ENCODE results near the gene XPNPEP3.

DNA sequence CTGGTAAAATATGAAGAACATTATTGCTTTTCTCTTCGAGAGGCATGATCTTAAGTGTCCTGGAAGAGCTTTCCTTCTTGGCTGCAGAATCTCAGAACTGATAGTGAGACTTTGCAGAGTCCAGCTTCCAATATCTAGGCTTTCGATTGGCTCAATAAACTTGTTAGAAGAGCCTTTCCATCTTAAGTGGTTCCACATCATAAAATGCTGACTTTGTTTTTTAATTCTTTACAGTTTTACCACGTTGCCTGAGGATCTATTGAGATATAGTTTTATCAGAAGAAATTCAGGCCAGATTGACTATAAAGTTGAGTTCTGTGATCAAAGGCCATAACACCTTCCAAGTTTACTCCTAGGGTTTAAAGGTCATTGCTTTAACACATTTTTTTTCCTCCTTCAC is 20.5 kb downstream of the XPNPEP3 start:
- TF ChIP-seq POLR2A (IDR thresholded peaks at IDR 0.05; ENCODE audit: low read depth, low read length) (no peak), EZH2 (IDR thresholded peaks at IDR 0.05; ENCODE audit: borderline replicate concordance, low read depth, low read length, severe bottlenecking) (no peak), FOS (IDR thresholded peaks at IDR 0.05; ENCODE audit: borderline replicate concordance, insufficient read depth, low read length) (no peak), POLR2AphosphoS5 (IDR thresholded peaks at IDR 0.05; ENCODE audit: insufficient read depth, low read depth, low read length) (no peak), GATA2 (IDR thresholded peaks at IDR 0.05; ENCODE audit: insufficient read depth, insufficient read length, low read depth, low read length) (no peak), MYC (IDR thresholded peaks at IDR 0.05; ENCODE audit: low read depth, low read length) (no peak), JUN (IDR thresholded peaks at IDR 0.05; ENCODE audit: borderline replicate concordance, insufficient read depth, insufficient read length, low read depth) (no peak)
- TF ChIP-seq, protein P1, sequence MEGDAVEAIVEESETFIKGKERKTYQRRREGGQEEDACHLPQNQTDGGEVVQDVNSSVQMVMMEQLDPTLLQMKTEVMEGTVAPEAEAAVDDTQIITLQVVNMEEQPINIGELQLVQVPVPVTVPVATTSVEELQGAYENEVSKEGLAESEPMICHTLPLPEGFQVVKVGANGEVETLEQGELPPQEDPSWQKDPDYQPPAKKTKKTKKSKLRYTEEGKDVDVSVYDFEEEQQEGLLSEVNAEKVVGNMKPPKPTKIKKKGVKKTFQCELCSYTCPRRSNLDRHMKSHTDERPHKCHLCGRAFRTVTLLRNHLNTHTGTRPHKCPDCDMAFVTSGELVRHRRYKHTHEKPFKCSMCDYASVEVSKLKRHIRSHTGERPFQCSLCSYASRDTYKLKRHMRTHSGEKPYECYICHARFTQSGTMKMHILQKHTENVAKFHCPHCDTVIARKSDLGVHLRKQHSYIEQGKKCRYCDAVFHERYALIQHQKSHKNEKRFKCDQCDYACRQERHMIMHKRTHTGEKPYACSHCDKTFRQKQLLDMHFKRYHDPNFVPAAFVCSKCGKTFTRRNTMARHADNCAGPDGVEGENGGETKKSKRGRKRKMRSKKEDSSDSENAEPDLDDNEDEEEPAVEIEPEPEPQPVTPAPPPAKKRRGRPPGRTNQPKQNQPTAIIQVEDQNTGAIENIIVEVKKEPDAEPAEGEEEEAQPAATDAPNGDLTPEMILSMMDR (IDR thresholded peaks at IDR 0.05; ENCODE audit: extremely low read depth in 1 of 2, insufficient read depth in 1 of 2, low read depth in 1 of 2, low read length in 2 of 2) = no peak
- TF ChIP-seq, protein P2, sequence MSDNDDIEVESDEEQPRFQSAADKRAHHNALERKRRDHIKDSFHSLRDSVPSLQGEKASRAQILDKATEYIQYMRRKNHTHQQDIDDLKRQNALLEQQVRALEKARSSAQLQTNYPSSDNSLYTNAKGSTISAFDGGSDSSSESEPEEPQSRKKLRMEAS (IDR thresholded peaks at IDR 0.05; ENCODE audit: insufficient read depth, insufficient read length) = no peak
